HEK293 (cell line): ENCODE data around the gene NSDHL.

ENCODE experiments used
- CTCF ChIA-PET: fragments of 350-600 bp; formaldehyde crosslinking; extraction: SDS; loops from one replicate; lab custom pipeline; 2021; ENCODE audit warnings: antibody characterized with exemption; lab: Yijun Ruan, JAX
- POLR2A ChIA-PET: fragments of 300-600 bp; formaldehyde crosslinking; extraction: SDS; loops from one replicate; lab custom pipeline; 2020; ENCODE audit warnings: antibody characterized with exemption, inconsistent platforms; lab: Yijun Ruan, JAX
- H3K27ac ChIP-seq: fragments of 200-500 bp; sonication (Bioruptor generic); 2 replicates; pipeline ENCODE4 v1.5.1; 2014; ENCODE audit warnings: low read depth, low read length, control low read depth, inconsistent platforms; ENCODE audit errors: extremely low read depth
- H3K36me3 ChIP-seq, 2 experiments: fragments of 200-500 bp in 1 of 2; sonication (Bioruptor generic) in 1 of 2; 1 replicate in 1 of 2; 2 replicates in 1 of 2; pipeline ENCODE4 v1.5.1; 2014 to 2017; ENCODE audit warnings: inconsistent platforms in 2 of 2, low read length in 2 of 2; ENCODE audit not compliant: control insufficient read depth in 2 of 2, insufficient read depth in 1 of 2
- H3K4me1 ChIP-seq: fragments of 200-500 bp; sonication (Bioruptor generic); 2 replicates; pipeline ENCODE4 v1.5.1; 2014; ENCODE audit warnings: mild to moderate bottlenecking, low read length, inconsistent platforms; ENCODE audit not compliant: control insufficient read depth, insufficient read depth
- H3K4me3 ChIP-seq: 2 replicates; pipeline ENCODE4 v1.5.1; 2011; ENCODE audit warnings: low read depth, mild to moderate bottlenecking, control low read depth, low read length, moderate library complexity
- H3K9me3 ChIP-seq: fragments of 200-500 bp; sonication (Bioruptor generic); 2 replicates; pipeline ENCODE4 v1.5.1; 2014; ENCODE audit warnings: low read depth, low read length, inconsistent platforms; ENCODE audit not compliant: control insufficient read depth, insufficient read depth
- KLF7 ChIP-seq: fragments of 450-650 bp; formaldehyde crosslinking; IDR thresholded peaks from 2 replicates; pipeline ENCODE4 v1.5.1; 2016; ENCODE audit warnings: missing biosample characterization, missing genetic modification characterization, borderline replicate concordance
- SETDB1 ChIP-seq: IDR thresholded peaks from one replicate; pipeline ENCODE4 v1.6.1; 2017; ENCODE audit warnings: mild to moderate bottlenecking, low read length, moderate library complexity, mixed read lengths; ENCODE audit not compliant: insufficient read length
- ZFHX2 ChIP-seq: fragments of 450-650 bp; formaldehyde crosslinking; conservative IDR thresholded peaks from 2 replicates; pipeline ENCODE4 v1.5.1; 2016; ENCODE audit warnings: missing biosample characterization, missing genetic modification characterization
- ZNF140 ChIP-seq: fragments of 450-650 bp; formaldehyde crosslinking; IDR thresholded peaks from 2 replicates; pipeline ENCODE4 v1.5.1; 2016; ENCODE audit warnings: missing biosample characterization, missing genetic modification characterization
- ZNF335 ChIP-seq: fragments of 450-650 bp; formaldehyde crosslinking; conservative IDR thresholded peaks from 2 replicates; pipeline ENCODE4 v1.5.1; 2016; ENCODE audit warnings: missing biosample characterization, missing genetic modification characterization
- ZNF426 ChIP-seq: fragments of 450-650 bp; formaldehyde crosslinking; IDR thresholded peaks from 2 replicates; pipeline ENCODE4 v1.5.1; 2017; ENCODE audit warnings: missing biosample characterization, missing genetic modification characterization, mild to moderate bottlenecking, inconsistent platforms, moderate library complexity
- ZNF48 ChIP-seq: fragments of 450-650 bp; formaldehyde crosslinking; IDR thresholded peaks from 2 replicates; pipeline ENCODE4 v1.5.1; 2016; ENCODE audit warnings: missing biosample characterization, missing genetic modification characterization
- ZNF707 ChIP-seq: fragments of 450-650 bp; formaldehyde crosslinking; IDR thresholded peaks from 2 replicates; pipeline ENCODE4 v1.5.1; 2016; ENCODE audit warnings: missing biosample characterization, missing genetic modification characterization
- ZNF837 ChIP-seq: fragments of 450-650 bp; formaldehyde crosslinking; IDR thresholded peaks from 2 replicates; pipeline ENCODE4 v1.5.1; 2016; ENCODE audit warnings: missing biosample characterization, missing genetic modification characterization
- TF ChIP-seq, protein P1 (sequence below): fragments of 450-650 bp; formaldehyde crosslinking; IDR thresholded peaks from 2 replicates; pipeline ENCODE4; 2016; ENCODE audit warnings: missing biosample characterization, missing genetic modification characterization
- TF ChIP-seq, protein P2 (sequence below): fragments of 450-650 bp; formaldehyde crosslinking; IDR thresholded peaks from 2 replicates; pipeline ENCODE4 v1.5.1; 2016; ENCODE audit warnings: missing biosample characterization, missing genetic modification characterization
- TF ChIP-seq, protein P3 (sequence below): fragments of 450-650 bp; formaldehyde crosslinking; IDR thresholded peaks from 2 replicates; pipeline ENCODE4 v1.5.1; 2016; ENCODE audit warnings: missing biosample characterization, missing genetic modification characterization

Gene NSDHL

DNA sequence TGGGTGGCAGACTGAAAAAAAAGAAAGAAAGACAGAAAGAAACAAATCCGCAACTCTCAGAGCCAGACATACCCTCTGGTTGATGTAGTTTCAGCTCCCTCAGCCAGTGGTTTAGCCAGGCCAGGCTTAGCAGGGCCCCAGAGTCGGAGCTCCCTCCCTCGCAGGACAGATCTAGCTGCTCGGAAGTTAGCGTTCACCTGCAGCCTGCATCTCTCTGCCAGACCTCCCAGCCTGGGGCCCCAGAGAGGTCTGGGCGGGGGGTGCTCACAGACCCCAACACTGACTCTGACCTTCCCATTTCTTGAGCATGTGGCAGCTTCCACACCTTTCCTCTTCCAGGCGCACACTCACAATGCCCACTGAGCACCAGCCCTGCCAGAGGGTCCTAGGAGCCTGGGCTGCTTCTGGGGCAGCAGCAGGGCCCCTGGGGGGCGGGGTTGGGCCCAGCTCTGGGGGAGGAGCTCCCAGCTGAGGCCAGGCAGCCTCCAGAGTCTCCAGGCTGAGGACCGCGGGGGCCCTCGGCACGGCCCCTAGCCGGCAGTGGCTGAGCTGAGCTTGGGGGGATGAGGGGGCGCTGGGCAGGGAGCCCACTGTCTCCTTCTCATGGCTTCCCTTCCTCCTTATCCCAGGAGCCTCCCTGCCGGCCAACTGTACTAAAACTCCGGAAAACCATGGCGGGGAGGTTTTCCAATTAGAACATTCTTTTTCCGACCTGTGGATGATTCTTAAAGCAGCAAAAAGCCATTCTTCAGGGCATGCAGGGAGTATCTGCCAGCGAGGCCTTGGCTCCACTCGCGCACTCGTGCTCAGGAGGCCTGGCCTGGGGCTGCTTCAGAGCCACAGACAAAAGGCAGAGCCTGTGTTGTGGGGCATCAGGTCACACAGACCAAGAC is 62.4 kb downstream of the NSDHL start:
- H3K4me3 ChIP-seq: no peak overlapping the region
- no peaks in the 10 kb centered on the region for H3K4me1 ChIP-seq
- CTCF ChIA-PET: interaction anchor here (0.8 kb wide), 1 partner anchor 13 kb away, joined by 3 read pairs; no protein-coding TSS in a partner anchor
- H3K36me3 ChIP-seq: no peaks in the 10 kb centered on the region
- TF ChIP-seq ZNF707 (tag by site-specific recombination) (no peak), KLF7 (tag by site-specific recombination) (no peak), ZFHX2 (no peak), ZNF140 (tag by site-specific recombination) (no peak)
- POLR2A ChIA-PET: no interaction called here
- H3K27ac ChIP-seq: no peak overlapping the region
- no peaks in the 10 kb centered on the region for H3K9me3 ChIP-seq

DNA sequence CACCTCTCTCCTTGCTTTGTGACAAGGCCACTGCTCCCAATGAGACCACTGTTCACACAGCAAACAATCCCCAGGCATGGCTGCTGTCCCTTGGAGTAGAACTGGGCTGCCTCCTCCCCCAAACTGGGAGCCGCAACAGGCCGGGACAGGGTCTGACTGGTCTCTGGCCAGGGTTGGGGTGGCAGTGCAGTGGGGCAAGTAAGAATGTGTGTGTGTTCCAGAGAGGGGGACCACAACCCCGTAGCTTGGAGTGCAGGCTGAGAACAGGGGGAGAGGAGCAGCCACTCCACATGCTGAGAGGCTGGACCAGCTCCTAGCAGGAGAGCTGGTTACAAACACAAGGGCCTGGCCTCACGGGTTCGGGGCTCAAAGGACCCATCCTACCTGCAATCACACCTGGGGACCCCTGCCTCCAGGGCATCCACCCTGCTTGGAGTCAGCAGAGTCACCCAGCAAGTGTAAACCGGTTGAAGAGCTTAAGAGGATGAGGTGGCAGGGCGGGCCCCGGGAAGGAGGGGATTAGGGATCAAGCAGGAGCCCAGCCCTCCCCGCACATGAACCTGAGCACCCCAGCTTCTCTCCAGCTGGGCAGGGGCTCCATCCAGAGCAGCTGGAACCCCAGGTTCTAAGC is 63.2 kb downstream of the NSDHL start:
- H3K36me3 ChIP-seq: no peaks in the 10 kb centered on the region
- ChIA-PET POLR2A (interaction anchor here (1.3 kb wide), 1 partner anchor 63 kb away, joined by 4 read pairs; the partner anchor contains the start of genes CETN2 and NSDHL), CTCF (interaction anchor here (0.6 to 1.3 kb wide), 4 partner anchors 9 to 512 kb away, joined by 3 to 5 read pairs (median 3); no protein-coding TSS in a partner anchor)
- no peaks in the 10 kb centered on the region for H3K9me3 ChIP-seq
- H3K4me1 ChIP-seq: no peaks in the 10 kb centered on the region
- no peak overlapping the region for H3K4me3 ChIP-seq
- TF ChIP-seq ZNF335 (tag by site-specific recombination) (no peak), SETDB1 (no peak), ZNF837 (no peak), ZNF48 (tag by site-specific recombination) (no peak)
- TF ChIP-seq, protein P1, sequence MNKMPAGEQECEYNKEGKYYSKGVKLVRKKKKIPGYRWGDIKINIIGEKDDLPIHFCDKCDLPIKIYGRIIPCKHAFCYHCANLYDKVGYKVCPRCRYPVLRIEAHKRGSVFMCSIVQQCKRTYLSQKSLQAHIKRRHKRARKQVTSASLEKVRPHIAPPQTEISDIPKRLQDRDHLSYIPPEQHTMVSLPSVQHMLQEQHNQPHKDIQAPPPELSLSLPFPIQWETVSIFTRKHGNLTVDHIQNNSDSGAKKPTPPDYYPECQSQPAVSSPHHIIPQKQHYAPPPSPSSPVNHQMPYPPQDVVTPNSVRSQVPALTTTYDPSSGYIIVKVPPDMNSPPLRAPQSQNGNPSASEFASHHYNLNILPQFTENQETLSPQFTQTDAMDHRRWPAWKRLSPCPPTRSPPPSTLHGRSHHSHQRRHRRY (tag by site-specific recombination): no peak
- TF ChIP-seq, protein P2, sequence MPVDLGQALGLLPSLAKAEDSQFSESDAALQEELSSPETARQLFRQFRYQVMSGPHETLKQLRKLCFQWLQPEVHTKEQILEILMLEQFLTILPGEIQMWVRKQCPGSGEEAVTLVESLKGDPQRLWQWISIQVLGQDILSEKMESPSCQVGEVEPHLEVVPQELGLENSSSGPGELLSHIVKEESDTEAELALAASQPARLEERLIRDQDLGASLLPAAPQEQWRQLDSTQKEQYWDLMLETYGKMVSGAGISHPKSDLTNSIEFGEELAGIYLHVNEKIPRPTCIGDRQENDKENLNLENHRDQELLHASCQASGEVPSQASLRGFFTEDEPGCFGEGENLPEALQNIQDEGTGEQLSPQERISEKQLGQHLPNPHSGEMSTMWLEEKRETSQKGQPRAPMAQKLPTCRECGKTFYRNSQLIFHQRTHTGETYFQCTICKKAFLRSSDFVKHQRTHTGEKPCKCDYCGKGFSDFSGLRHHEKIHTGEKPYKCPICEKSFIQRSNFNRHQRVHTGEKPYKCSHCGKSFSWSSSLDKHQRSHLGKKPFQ (tag by site-specific recombination): no peak
- TF ChIP-seq, all 188 proteins: peak for 0
- no peak overlapping the region for H3K27ac ChIP-seq

DNA sequence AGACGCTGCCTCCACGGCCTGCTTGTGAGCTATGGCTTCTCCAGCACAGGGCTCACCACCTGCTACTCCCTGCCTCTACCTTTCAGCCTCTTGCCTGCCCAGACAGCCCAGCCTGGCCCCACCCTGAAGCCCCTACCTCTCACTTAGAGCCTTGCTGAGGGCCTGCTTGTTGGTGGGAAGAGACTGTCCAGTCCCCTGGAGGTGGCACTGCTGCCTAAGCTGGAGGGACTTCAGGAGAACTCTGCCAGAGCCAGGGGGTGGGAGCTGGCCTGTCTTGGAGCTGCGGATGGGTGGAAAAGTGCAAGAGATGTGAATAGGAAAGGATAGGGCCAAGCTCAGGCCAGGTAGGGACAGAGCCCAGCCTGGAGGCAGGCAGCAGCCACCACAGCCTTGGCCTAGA is 64.3 kb downstream of the NSDHL start:
- ChIA-PET CTCF (interaction anchor here (0.7 to 1.3 kb wide), 4 partner anchors 10 to 511 kb away, joined by 3 to 5 read pairs (median 3); no protein-coding TSS in a partner anchor), POLR2A (interaction anchor here (1.3 kb wide), 1 partner anchor 64 kb away, joined by 4 read pairs; the partner anchor contains the start of genes CETN2 and NSDHL)
- H3K4me3 ChIP-seq: no peak overlapping the region
- H3K9me3 ChIP-seq: no peaks in the 10 kb centered on the region
- no peak for TF ChIP-seq ZNF426 (tag by site-specific recombination)
- TF ChIP-seq, protein P3, sequence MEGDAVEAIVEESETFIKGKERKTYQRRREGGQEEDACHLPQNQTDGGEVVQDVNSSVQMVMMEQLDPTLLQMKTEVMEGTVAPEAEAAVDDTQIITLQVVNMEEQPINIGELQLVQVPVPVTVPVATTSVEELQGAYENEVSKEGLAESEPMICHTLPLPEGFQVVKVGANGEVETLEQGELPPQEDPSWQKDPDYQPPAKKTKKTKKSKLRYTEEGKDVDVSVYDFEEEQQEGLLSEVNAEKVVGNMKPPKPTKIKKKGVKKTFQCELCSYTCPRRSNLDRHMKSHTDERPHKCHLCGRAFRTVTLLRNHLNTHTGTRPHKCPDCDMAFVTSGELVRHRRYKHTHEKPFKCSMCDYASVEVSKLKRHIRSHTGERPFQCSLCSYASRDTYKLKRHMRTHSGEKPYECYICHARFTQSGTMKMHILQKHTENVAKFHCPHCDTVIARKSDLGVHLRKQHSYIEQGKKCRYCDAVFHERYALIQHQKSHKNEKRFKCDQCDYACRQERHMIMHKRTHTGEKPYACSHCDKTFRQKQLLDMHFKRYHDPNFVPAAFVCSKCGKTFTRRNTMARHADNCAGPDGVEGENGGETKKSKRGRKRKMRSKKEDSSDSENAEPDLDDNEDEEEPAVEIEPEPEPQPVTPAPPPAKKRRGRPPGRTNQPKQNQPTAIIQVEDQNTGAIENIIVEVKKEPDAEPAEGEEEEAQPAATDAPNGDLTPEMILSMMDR: 0 out of 2 replicates have a peak, but pooled peaks have one; percentile 46
- H3K36me3 ChIP-seq: no peaks in the 10 kb centered on the region
- no peaks in the 10 kb centered on the region for H3K4me1 ChIP-seq
- no peak overlapping the region for H3K27ac ChIP-seq
